NCI-H187 treated with DMSO at 0.1 percent for 48 hours (cell line): Measurements from ENCODE around the gene OR10G4.
"Not testable (repeated sequence)": the region's sequence is repeated elsewhere in the genome, so short reads cannot be mapped to it uniquely, and the experiment has no call there.

Experiments used
- DNase-seq: peaks from one replicate; lab custom pipeline; 2025; lab: John Stamatoyannopoulos, UW

The OR10G4 gene, protein sequence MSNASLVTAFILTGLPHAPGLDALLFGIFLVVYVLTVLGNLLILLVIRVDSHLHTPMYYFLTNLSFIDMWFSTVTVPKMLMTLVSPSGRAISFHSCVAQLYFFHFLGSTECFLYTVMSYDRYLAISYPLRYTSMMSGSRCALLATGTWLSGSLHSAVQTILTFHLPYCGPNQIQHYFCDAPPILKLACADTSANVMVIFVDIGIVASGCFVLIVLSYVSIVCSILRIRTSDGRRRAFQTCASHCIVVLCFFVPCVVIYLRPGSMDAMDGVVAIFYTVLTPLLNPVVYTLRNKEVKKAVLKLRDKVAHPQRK

DNA sequence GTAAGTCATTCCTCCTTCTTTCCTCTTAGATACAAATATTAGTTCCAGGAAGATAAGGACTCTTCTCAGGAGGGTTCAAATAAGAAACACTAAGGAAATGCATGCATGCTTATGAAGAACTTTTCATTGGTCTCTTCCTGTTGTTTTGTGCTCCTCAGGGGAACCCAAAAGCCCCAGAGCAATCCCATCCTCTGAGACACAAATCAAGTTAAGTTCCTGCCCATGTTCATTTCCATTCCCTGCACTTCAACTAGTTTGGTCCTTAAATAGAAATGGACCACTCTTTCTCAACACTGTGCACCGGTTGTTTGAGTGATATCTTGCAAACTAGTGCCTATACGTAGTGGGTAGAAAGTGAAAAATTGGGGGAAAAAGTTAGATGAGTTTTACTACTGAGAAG lies at the start of gene OR10G4:
Gene OR10G4 (plus strand): TSS at position 301 of the 400 bp plus-strand sequence. CDS start 2,578 bp downstream, outside the sequence.
- DNase-seq, result no peak

DNA sequence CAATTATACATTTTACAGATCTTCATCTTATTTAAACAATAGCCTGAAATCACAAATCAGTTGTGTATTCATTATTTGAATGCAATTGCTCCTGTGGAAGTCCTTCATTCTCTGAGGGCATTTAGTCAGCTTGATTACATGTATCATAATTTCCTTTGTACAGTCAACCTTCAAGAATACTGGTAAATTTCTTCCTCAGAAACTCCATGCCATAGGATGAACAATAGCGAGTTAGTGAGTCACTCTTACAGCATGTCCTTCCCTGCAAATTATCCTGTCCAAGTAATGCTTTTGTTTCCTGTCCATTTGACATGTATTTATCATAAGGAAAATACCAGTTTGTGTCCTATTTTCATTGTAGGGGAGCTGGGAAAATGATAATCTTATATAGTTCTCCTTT lies 39.0 kb upstream of the OR10G4 start:
- DNase-seq, result no peak

DNA sequence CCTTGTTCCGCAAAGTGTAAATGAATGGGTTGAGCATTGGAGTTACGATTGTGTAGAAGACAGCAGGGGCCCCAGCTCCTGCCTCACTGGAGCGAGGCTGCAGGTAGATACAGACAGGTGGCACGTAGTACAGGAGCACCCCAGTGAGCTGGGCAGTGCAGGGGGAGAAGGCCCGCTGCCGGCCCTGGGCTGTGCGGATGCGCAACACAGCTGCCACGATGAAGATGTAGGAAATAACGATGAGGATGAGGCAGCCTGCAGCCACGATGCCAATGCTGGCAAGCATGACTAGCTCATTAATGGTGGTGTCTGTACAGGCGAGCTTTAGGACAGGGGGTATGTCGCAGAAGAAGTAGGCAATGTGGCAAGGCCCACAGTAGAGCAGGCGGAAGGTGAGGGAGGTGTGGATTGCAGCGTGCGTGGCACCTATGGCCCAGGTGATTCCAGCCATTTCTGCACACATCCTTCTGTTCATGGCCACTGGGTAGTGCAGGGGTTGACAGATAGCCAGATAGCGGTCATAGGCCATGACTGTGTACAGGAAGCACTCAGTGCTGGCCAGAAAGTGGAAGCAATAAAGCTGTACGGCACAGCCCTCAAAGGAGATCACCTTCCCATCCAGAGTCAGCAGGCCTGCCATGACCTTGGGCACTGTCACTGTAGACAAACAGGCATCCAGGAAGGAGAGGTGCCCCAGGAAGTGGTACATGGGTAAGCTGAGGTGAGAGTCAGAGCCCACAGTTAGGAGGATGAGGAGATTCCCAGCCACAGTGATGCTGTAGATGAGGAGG lies 35.8 kb upstream of the OR10G4 start:
- DNase-seq, result no peak

DNA sequence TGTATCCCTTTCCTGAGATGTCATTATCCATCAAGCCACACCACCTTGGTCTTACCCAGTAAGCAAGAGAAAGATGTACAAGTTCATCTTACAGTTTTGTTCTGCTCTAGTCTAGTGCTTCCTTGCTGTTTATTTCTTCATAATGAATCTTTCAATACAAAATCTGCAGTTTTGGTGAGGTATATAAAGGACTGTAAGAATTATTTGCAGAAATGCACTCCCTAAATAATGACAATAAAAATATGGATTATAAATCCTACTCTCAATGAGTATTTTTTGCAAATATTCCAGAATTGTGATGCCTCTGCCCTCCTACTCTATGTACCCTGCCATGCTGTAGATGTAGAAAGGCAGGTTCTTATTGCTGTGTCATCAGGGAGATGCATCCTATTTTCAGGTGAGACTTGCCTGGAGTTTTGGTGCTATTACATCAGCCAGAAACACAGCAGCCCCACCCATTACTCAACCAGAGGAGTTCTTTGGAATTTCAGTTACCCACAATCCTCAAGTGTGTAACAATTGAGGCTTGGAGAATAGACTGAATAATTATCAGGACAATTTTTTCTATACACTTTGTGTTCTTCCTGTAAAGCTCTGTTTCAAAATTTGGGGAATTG lies 35.0 kb upstream of the OR10G4 start, which contains the start of gene OR10S1:
Gene OR10S1 (minus strand): TSS at position 51 of the 617 bp plus-strand sequence. CDS start 117 bp downstream, outside the sequence.
- DNase-seq, result no peak

DNA sequence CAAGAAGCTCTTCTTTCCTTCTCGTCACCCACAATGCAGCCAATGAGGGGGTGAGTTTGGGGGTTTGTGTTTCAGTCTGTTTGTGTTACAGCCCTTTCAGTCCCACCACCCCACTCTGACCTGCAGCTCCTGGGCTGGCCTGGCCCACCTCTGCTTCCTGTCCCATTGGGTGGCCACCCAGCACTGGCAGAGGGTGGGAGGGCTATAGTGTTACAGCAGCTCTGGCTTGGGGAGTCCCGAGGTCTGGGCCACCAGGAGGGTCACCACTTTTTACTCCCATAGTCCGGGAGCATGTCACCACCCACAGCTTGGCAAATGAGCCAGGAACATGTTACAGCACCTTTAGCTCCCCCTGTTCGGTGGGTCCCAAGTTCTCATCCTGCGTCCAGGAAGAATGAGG lies 33.5 kb upstream of the OR10G4 start:
- DNase-seq, result no peak

DNA sequence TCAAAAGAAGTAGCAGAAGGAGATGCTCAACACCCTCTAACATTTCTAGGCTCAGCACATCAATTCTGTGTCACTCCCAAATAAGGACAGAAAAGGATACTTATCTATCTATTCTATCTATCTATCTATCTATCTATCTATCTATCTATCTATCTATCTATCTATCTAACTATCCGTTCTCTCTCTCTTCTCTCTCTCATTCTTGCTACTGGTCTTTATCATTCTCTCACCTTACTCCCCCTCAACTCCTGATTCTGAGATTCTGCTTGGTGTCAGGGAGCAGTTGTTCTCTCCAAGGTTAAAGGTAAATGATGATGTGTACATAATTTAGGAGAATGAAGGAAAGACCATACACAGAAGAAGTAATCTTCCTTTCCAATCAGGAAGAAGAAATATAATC lies 17.7 kb upstream of the OR10G4 start, which contains the start of gene OR10G6:
Gene OR10G6 (minus strand): TSS at position 43 of the 400 bp plus-strand sequence. CDS start 0 bp downstream, at position 43.
- no peak for DNase-seq

DNA sequence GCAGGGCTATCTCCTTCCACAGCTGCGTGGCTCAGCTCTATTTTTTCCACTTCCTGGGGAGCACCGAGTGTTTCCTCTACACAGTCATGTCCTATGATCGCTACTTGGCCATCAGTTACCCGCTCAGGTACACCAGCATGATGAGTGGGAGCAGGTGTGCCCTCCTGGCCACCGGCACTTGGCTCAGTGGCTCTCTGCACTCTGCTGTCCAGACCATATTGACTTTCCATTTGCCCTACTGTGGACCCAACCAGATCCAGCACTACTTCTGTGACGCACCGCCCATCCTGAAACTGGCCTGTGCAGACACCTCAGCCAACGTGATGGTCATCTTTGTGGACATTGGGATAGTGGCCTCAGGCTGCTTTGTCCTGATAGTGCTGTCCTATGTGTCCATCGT lies 3.0 kb downstream of the OR10G4 start:
- DNase-seq, result not testable (repeated sequence)

DNA sequence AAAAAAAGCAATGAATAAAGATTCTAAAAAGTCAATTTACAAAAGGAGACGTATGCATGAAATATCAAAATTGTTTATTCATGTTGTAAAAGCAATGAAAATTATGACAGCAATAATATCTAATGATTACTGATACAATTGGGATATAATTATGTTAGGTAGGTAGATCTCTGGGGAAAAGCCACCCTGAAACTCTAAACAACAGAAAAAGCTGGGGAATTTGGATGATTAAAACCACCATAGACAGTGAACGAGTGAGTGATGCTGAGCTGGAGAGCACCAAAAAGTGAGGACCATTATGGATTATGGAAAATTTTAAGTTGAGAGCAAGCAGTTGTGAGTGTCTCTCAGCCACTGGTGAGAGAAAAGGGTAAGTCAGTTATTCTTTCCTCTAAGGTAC lies 13.7 kb downstream of the OR10G4 start, which contains the start of gene OR10G8:
Gene OR10G8 (plus strand): TSS at position 301 of the 400 bp plus-strand sequence. CDS start 2,825 bp downstream, outside the sequence.
- DNase-seq, result no peak

DNA sequence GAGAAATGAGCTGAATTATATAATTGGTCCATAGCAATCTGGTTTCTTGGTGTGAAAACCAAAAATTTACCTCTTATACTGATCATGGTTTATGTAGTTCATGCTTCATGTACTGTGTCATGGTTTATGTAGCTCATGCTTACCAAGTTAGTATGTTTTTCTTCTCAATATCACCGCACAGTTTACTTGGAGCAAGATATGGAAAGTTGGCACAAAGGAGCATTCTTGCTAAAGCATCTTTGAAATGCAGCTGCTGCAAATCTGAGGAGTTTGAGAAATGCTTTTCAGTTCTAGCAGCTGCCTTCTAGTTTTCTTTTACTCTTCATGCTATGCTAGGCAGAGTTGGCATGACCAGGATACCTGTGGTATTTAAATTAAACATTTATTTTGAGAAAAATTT lies 23.9 kb downstream of the OR10G4 start:
- no peak for DNase-seq

DNA sequence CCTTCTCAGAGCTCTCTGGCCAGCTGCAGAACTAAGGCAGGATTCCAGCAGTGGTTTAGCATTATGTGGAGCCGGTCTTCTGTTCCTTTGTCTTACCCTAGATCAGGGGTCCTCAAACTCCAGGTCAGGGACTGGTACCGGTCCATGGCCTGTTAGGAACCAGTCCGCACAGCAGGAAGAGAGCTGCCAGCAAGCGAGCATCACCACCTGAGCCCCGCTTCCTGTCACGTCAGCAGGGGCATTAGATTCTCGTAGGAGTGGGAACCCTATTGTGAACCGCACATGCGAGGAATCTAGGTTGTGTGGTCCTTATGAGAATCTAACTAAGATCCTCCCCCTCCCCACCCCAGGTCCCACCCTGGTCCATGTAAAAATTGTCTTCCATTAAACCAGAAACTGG lies 26.8 kb downstream of the OR10G4 start:
- no peak for DNase-seq

DNA sequence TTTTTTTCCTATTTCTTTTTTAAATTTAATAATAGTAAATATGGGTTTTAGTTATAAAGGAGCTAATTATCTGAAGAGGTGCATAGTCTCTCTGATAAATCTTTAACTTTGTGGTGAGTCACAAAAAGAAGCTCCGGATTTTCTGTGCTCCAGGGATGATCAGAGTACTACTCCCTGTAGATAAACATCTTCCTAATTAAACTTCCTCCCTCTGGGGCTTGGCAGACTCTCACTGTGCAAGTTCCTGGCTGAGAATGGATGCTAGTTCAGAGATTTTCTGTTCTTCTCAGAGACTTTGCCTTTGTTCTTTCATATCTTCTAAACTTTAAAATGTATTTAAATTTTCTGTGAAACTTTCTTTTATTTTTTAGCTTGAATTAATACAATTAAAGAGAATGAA lies 28.5 kb downstream of the OR10G4 start, which contains the start of gene OR10G7:
Gene OR10G7 (minus strand): TSS at position 72 of the 400 bp plus-strand sequence. CDS start 2,324 bp downstream, outside the sequence.
- DNase-seq, result no peak

DNA sequence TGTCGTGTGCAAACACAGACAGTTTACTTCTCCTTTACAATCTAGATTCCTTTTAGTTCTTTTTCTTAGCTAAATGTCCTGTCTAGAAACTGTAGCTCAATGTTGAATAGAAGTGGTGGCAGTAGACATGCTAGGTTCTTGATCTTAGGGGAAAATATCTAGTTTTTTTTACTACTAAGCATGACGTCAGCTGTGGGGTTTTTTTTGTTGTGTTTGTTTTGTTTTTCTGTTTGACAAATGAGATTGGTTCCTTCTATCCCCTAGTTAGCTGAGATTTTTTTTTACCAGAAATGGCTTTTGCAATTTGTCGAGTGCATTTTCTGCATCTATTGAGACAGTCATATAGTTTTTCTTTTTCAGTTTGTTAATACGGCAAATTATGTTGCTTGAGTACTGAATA lies 30.6 kb downstream of the OR10G4 start:
- no peak for DNase-seq

DNA sequence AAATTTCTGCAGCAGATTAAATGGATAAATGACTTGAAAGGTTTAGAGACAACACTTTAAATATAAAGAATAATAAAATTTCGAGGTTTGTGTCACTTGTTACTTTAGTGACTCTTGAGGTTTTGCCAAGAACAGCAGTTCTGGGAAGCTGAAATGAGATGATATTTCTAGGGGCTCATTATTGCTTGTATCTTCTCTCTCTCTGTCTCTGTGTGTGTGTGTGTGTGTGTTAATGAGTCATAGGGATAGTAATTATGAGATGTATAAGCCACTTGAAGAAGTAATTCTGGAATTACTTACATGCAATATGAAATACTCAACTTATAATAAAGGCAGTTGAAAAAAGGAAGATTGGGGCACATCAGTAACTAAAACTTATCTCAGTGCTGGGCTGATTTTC lies 38.0 kb downstream of the OR10G4 start:
- DNase-seq, result no peak

DNA sequence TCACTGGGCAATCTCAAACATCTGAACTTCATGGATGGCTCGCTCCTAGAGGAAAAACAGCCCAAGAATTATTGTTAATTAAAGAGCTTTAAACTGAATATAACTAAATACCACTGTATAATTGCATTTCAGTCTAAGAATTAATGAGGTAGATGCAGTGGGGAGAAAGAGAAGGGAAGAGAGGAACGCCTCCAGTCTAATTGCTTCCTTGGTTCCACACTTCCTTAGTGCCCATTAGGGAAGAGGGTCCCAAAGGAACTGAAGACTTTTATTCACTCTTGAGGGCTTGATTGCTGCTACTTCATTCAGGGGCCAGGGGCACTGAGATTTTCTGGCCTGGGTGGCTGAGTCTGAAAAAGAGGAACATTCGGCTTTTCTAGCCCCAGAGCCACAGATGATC lies 40.2 kb downstream of the OR10G4 start:
- DNase-seq, result no peak
